HG03469 (cell line): Measurements from ENCODE around the gene AKT3.

Source experiments
- ATAC-seq: cut with Tn5 transposase; IDR thresholded peaks from one replicate; pipeline ENCODE4 v1.9.1; 2021; ENCODE audit warnings: mild to moderate bottlenecking, moderate library complexity, moderate number of reproducible peaks; ENCODE audit not compliant: unreplicated experiment

The AKT3 gene

GRCh38 chr1:243520831-243521230 lies 329.2 kb downstream of the AKT3 start:
- ATAC-seq = no peak

GRCh38 chr1:243514927-243515326 lies 335.1 kb downstream of the AKT3 start:
- no peak for ATAC-seq

DNA sequence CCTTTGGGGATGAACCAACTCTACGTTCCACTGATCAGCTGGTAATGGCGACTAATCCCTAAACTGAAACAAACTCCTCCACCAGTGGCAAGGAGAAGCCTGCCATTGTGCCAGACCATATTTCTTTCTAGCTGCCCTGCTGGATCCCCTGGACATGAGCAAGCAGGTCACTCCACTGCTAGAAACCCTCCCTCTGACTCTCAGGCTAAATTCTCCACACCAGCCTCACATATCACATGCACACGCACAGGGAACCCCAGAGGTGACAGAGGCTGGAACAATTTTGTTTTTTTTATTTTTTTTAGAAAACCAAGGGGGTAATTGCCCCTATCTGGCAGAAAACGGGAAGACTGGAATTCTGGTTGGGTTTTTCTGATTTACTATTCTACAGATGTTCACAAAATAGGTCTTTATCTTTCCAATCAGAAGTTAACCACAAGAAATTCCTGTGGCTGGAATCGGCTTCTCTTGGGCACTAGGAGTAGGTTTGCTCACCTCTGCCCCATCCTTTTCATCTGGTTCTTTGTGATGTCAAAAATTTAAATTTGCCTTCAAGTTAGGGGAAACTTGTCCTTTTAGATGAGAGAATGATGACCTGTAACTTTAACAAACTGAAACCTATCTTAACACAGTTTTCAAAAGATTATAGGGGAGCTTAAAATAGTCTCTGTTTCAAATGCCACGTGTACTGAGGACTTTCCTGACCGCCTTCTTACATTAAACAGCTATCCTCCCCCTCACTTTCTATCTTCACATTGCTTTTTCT lies 336.1 kb downstream of the AKT3 start:
- ATAC-seq = peak; percentile 65

DNA sequence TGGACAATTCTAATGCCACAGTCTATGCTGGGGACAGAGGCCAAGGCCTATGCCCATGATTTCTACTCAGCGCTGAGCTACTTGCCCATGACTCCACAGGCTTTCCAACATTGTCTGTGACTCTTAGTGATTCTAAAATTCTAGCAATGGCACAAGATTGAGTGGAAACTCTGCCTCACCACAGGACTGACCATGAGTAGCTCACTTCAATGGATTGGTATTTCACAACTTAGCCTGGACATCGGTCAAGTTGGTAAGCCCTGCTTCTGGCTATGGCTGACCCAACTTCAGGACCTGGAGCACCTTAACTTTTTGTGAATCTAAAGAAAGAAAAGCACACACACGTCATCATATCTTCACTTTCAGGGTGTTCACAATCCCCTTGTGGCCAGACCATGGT lies 339.1 kb downstream of the AKT3 start:
- no peak for ATAC-seq

DNA sequence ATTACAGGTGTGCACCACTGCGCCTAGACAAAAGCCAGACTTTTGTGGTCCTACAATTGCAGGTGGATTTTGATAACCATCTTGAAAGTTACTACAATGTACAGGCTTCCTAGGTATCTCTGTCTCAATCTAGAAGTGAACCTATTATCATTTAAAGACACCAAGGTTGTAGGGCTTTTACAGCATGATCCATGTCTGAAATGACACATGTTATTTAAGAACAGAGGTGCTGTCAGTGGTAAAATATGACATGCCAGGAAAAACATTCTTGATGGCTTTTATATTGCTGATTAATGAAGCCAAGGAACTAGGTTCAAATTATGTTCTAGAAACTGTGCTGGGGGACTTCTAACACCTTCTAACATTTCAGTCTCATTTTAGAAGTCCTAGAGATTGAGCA lies 341.1 kb downstream of the AKT3 start:
- no peak for ATAC-seq

DNA sequence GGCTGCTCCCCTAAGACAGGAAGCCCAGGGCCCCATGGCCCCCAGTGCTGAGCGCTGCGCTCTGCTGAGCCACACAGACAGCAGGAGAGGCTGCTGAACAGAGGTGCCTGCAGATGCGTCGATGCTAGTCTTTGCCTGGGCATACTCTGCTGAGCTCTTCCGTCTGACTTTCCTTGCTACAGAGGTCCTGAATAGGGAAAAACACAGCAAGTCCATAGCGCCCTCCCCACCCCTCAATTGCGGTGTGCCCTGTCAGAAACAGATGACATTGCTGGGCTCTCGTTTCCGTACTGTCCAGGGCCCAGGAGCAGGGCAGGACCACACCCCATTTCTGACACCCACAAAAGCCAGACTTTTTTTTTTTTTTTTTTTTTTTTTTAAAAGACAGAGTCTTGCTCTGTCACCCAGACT lies 341.7 kb downstream of the AKT3 start:
- ATAC-seq = peak; percentile 65

DNA sequence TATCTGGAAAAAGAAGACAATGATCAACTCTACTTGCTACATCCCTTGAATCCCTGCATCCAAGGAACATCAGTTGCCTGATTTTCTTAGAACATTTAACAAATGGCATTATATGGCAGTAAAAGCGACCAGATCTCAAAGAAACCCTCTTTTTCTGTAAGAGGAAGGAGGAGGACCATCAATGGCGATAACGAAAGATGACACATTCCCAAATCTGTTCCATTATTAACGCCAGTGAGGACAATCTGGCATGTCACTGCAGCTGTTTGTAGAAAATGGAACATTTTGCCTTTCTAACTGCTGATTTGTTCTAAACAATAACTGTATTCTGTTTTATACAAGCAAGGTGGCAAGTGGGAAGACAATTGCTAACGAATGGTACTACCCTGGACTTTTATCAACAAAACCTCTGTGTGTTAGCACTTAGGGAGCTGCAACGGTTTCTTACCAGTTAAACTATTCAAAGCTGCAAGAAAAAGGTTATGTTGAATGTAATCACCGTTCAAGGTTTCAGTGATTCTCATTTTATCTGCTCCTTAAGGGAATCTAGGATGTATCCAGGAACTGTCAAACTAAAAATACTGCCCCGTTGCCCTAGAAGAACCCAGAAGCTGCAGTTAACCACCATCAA lies 342.3 kb downstream of the AKT3 start:
- ATAC-seq = no peak

DNA sequence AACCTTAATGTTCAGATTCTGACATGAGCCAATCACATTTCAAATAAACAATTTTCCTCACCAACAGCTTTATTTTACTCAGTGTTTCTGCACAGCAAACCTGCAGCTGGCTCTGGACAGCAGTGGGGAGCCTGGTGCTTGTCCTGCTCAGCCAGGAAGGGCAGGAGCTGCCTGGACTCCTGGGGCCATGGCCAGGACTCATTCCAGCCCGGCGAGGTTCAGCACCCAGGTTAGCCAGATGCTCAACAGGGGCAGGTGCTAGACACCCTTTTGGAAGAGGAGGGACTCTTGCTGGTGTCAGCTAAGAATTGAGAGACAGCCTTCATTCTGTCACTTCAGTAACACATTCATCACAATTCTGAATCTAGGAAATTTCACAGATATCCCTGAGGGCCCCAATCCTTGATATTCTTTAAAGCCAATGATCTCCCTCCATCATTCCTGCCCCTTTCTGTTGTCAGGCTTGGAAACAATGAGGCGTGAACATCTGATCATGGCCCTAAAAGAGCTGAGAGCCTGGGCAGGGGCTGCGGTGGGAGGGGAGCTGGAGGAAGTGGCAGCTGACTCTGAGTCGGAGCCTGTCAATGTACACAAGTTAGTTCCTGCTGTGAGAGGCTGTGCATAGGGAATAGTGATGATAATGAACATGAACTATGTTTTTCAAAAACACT lies 342.9 kb downstream of the AKT3 start:
- ATAC-seq = no peak

DNA sequence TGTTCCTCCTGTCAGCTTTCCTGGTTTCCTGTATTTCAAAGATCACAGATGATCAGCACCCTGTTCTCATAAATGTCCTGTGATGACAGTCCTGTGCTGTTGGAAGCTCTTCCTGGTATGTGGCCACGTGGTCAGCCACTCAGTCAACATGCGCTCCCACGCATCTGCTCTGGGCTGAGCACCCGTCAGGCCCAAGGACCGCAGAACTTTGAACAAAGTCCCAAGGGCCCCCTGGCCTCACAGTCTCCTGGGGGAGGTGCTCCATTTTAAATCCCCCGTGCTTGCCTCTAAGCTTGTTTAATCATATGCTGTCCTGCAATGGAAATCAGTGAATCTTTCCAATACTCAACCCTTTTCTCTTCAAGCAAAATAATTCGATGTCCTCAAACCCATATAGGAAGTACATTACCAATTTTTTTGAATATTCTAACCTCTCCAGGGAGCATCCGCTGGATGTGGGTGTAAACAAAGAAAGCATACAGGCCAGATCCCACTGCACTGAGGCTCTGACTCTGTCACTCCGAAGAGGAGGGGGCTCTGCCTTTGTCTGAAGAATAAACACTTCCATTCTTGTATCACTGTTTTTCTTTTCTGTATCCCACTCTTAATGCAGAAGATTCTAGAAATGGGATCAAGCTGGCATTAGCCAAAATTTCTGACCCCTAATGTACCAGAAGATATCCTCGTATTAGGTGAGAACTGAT lies 343.9 kb downstream of the AKT3 start:
- peak; percentile 45 for ATAC-seq

DNA sequence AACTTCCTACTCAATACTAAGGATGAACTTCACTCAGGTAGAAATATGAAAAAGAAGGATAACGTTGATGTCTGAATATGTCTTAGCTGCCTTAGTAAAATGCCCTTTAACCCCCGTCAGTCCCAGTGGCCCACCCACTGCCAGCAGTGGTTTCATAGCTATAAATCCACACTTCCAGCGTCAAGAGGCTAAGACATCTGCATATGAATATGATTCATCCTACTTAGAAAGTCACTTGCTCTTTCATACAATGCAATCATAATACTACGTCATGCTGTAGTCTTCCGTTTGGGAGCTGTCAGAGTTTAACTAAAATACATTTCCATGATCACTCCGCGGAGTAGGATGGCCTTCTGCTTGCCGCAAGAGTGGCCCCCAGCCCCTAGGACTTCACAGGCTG lies 346.9 kb downstream of the AKT3 start:
- no peak for ATAC-seq

DNA sequence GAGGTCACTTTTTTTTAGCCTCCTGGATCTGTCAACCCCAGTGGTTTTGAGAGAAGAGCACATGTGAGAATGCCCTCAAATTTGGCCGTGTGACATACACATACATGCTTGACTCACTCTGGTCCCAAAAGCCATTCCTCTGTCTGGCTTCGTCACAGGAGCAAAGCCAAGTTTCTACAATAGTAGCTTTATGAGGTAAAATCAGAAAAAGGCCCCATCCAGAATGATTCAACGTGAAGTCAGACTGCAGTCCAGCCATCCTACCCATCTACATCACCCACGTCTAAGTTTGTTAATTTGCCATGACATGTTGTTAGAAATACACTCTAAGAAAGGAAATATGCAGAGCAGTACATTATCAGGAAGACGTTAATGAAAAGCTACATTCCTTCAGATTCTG lies 349.0 kb downstream of the AKT3 start:
- no peak for ATAC-seq

GRCh38 chr1:243500512-243500911 lies 349.5 kb downstream of the AKT3 start:
- no peak for ATAC-seq

DNA sequence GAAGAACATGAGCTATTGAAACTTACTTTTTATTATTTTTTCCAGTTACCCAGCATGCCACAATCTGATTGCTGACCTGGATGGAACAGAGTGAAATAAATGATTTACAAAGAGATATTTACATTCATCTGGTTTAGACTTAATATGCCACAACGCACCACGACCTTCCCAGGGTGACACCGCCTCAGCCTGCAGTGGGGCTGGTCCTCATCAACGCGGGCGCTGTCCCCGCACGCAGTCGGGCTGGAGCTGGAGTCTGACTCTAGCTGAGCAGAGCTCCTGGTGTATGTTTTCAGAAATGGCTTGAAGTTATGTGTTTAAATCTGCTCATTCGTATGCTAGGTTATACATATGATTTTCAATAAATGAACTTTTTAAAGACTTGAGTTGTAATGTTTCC lies 350.3 kb downstream of the AKT3 start:
- no peak for ATAC-seq

DNA sequence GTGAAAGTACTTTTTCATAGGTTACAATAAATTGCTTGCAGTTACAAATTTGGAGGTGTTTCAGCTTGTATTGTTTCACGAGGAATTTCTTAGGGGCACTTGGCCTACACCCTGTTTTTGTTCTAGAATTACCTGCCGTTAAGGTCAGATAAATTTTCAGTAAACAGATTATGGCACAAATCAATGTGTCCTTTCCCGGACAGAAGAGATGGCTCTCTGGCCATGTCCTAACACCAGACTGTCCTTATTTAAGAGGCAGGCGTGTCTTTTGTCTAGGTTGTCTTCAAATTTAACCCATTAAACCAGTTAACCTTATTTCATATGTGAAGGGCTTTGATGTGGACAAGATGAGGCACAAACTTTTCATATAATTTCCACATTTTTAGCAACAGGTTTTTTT lies 350.8 kb downstream of the AKT3 start:
- ATAC-seq = no peak

GRCh38 chr1:243497939-243498681 lies 351.9 kb downstream of the AKT3 start:
- ATAC-seq = no peak

DNA sequence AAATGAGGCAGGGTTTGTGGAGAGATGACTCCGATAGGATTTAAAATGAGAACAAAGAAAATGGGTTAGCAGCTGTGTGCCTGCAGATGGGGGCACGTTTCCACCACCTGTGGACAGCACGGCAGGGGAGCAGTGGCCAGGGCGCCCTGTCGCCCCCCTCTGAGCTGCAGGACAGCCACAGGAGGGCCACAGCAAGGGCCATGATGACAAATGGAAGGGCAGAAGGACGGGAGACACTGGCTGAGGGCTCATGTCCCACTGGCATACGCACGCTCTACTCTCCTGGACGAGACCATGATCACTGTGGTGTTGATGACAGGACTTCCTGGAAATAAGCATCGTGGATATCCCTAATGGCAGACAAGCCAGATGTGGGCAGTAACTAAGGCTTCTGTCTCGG lies 353.2 kb downstream of the AKT3 start:
- ATAC-seq = no peak

DNA sequence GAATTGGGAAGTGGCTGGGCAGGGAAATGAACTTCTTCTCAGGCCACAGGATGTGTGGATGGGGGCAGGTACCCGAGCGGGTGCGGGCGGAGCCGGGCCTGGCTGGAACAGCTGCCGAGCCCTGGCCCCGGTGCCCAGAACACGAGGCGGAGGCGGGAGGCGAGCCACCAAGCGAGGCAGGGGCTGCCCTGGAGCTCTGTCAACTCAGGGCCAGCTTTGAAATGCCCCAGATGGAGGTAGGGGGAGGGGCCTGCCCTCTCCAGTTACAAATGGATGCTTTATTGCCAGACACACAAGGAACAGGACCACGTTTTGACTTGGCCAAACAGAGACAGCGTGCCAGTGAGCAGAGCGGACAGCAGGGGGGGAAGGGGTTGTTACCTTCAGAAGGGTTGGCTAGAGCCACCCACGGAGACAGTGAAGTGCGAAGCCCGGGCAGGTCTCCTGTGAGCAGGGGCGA lies 353.8 kb downstream of the AKT3 start:
- ATAC-seq = no peak

GRCh38 chr1:243495442-243496186 lies 354.4 kb downstream of the AKT3 start:
- ATAC-seq = no peak

- ATAC-seq = no peak
Measured at GRCh38 chr1:243494741-243495431, 355.2 kb downstream of the AKT3 start.
